A204.1 (cell line): ENCODE results near the gene ARHGAP4.

Source experiments
- FAIRE-seq: peaks from 2 replicates; lab custom pipeline; 2012; peaks lifted over from hg19 to GRCh38; lab: Jason Lieb, UNC

The ARHGAP4 gene

DNA sequence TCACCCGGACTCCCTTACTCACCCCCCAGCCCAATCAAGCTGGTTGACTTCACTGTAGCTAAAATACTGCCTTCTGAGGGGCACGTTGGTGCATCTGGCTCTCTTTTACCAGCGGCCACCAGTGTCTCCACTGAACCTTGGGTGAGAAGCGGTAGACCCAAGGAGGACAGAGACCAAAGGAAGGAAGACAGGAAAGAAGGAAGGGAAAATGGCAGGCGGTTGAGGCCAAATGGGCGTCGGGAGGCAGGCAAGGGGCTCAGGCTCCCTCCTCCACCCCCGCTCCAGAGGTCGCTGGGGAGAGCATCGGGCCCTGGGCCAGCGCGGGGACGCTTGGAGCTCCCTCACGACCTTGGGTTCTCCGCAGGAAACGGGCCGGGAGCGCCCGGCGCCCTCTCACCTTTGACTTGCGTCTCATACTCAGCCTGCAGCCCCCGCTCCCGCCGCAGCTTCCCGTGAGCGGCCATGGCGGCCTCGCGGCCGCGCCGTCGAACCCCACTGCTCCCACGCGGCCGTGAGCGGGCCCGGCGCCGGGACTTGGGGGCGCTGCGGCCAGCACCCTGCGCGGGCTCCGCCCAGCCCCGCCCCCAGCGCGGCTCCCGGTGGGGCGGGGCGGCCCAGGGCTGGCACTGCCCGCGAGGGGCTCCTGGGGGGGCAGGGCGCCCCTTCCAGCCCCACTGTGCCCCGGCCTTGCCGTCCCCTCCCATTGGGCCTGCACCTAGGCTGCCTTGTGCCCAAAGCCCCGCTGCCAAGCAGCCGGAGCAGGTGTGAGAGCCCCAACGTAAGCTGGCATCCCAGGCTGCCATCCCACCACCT is at the start of gene ARHGAP4:
Gene ARHGAP4, minus strand, starts transcription at position 526 of the 813 bp plus-strand sequence. Its CDS starts 62 bp downstream, at position 464.
- no peak for FAIRE-seq

DNA sequence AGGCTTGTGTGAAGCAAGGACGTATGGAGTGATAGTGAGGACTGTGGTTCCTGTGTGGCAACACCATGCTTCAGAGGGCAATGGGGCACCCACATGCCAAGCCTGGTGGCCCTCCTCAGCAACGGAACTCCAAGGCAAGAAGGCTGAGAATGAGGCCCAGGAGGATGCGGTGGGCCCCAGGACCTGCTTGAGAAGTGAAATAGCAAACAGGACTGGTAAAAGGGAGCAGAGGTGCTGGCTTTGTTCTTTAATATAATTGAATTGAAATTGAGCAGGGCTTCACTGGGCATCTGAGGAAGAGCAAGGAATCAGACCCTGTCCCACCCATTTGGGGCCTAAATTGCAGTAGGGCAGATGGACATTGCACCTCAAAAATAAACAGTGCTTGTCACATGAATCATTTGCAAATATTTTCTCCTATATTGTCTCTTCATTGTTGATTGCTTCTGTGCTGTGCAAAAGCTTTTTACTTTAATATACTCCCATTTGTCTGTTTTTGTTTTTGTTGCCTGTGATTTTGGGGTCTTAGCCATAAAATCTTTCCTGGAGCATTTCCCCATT is 48.7 kb upstream of the ARHGAP4 start:
- FAIRE-seq, result no peak

DNA sequence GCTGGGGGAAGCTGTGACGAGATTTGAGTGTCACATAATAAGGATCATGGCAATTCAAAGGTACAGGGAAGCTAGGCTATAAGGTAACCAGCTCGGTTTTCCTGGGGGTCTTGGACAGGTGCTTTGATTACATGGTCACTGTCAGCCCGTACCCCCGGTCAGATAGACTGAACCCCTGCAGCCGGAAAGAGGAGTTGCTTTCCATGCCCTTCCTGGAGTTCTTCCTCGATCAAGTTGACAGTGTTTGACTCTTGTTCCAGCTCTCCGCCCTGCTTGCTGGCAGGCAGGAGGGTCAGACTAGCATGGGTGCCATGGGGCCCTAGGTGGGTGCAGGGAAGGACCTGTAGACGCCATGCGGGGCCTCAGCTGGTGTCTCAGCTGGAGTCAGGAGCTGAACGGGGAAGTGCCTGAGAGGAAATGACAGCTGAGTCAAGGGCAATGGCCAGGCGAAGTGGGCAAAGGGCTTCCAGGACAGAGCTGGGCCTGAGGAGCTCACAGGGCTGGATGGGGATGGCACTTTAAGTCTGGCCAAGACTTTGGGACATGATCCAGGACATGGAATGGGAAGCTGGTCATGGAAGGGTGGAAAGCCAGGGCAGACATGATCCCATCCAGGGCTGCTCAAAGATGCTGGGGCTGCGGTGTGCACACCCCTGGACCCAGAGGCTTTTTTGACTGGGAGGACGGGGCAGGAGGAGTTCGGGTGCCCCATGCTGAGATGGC is 48.1 kb upstream of the ARHGAP4 start:
- no peak for FAIRE-seq

DNA sequence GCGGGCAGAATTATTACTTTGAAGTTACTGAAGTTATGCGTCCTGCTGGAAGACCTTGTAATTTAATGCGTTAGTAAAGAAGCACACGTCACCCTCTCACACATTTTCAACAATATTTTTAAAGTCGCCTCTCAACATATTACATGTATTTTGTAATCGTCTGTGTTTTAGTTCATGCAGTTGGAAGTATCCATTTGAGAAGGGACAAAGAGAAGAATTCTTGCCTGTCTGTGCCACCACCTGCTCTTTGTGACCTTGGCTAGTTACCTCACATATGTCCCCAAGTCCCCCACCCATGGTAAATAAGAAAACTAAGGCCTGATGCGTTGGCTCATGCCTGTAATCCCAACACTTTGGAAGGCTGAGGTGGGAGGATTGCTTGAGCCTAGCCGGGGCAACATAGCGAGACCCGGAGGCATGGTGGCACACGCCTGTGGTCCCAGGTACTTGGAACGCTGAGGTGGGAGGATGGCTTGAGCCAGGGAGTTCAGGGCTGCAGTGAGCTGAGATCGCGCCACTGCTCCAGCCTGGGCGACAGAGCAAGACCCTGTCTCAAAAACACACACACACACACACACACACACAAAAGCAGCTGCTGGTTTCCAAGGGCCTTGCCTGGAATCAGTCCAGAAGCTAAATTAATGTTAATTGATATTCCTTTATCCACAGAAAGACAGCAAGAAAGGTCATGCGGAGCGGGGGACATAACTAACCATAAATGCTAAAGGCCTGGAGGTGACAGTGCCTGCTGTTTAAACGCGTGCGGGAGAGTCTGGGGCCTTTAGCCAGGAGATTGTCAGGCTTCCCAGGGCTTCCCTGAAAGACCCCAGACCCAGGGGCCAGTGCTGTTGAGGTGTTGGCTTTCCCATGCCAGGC is 47.3 kb upstream of the ARHGAP4 start:
- FAIRE-seq, result no peak

DNA sequence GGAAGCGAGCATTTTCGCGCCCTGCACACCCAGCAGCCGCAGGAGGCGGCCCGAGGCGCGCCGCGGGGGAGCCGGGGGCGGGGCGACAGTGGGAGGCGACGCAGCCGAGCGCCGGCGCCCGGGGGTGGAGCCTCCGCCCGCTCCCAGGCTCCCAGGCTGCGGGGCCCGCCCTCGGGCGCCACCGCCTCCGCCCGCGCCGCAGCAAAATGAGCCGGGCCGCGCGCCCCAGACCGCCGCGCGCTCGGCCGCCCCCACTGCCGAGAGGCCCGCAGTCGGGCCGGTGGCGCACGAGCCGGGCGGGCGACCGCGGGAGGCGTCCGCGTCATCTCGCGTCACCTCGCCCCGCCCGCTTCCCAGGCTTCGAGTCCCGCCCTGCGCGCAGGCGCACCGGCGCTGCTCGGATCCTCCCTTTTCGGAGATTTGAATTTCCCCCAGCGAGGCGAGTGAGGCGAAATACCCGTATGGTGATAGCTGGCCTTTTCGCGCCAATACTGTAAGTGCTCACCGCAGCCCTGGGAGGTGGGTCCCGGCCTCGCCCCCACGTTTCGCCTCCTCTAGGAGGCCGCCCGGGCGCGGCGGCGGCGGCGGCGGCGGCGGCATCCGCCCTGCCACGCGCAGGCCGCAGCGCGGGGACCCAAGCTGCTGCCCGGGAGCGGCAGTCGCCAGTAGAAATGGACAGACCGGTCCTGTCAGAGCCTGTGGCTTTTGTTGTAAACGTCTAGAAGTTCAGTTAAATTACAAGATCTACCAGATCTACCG is 46.5 kb upstream of the ARHGAP4 start, which contains the start of gene TMEM187:
Gene TMEM187, plus strand, starts transcription at position 387 of the 759 bp plus-strand sequence. CDS start 9,309 bp downstream, outside the sequence.
- no peak for FAIRE-seq

- FAIRE-seq, result peak; percentile 32
These were observed 45.6 kb upstream of the ARHGAP4 start, which contains the start of gene HCFC1 for GRCh38 chrX:153971450-153972367. HCFC1 (minus strand) TSS chrX:153971818; CDS start chrX:153970840, 978 bp downstream.

- FAIRE-seq, result peak; percentile 66
These were observed 45.0 kb upstream of the ARHGAP4 start for GRCh38 chrX:153971124-153971449.

GRCh38 chrX:153970357-153971123 is 44.5 kb upstream of the ARHGAP4 start:
- FAIRE-seq, result no peak

DNA sequence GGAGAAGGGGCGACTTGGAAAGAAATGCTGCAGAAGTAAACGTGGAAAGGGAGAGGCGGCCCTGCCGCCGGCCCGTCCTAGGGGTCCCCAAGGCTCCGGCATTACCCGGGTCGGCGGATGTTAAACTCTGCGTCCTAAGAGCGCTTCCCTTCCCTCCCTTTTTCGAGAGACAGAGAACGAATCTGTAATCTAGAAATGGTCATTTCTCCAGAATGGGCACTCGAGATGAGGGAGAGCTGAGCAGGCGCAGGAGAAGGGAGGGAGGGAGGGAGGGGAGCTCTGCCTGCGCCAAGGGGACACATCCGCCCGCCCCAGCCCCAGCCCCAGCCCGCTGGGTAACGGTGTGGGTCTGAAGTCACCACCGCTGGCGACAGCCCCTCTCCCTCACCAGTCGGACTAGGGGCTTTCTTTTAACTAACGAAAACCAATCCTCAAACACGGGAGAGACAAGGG is 43.9 kb upstream of the ARHGAP4 start:
- no peak for FAIRE-seq

DNA sequence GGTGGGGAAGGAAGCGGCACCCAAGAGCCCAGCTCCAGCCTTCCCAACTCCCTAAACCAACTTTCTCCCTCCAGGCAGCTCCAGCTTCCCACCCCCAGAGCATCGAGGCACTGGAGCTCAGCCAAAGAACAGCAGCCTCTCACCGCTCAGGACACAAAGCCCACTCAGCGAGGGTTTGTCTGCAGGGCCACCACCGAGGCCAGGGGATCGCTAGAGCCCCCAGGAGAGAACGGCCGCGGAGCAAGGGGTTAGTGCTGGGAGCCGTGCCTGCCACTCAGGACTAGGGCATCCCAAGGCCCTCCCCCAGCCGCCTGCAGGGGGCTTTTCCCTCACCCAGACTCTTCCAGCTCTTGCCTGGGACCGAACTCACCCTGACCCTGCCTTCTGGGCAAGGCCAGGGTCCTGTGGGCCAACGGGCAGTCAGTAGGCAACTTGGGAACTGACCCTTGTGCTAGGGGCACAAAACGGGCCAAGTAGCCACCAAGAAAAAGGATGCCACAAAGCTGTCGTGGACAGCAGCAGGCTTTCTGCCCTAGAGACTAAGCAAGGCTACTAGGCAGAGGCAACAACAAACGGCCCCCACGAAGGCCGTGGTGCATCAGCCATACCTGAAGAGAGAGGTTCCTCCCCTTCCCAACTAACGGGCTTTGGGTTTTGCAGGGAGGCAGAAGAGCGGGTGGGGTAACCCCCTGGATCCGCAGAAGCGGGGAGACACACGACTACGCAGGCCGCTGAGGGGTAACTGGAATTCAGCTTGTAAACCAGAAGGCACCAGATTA is 43.2 kb upstream of the ARHGAP4 start:
- no peak for FAIRE-seq

DNA sequence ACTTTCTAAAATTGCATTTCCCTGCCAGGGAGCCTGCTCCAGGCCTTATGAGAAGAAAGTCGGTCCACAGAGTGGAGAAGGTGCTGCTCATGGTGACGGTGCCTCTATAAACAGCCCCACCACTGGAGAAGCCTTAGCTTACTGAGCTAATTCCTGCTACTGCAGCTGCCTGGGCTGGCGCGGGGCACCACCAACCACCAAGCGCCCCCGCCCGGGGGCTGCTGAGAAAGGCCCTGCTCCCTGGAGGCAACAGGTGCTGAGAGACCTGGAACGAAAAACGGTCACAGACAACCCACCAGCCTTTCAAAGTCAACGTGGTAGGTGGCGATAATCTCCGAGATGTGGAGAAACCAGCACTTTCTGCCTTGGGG is 42.7 kb upstream of the ARHGAP4 start:
- FAIRE-seq, result no peak

- no peak for FAIRE-seq
These were observed 42.2 kb upstream of the ARHGAP4 start for GRCh38 chrX:153968255-153968654.

- no peak for FAIRE-seq
These were observed 41.6 kb upstream of the ARHGAP4 start for GRCh38 chrX:153967536-153968224.

DNA sequence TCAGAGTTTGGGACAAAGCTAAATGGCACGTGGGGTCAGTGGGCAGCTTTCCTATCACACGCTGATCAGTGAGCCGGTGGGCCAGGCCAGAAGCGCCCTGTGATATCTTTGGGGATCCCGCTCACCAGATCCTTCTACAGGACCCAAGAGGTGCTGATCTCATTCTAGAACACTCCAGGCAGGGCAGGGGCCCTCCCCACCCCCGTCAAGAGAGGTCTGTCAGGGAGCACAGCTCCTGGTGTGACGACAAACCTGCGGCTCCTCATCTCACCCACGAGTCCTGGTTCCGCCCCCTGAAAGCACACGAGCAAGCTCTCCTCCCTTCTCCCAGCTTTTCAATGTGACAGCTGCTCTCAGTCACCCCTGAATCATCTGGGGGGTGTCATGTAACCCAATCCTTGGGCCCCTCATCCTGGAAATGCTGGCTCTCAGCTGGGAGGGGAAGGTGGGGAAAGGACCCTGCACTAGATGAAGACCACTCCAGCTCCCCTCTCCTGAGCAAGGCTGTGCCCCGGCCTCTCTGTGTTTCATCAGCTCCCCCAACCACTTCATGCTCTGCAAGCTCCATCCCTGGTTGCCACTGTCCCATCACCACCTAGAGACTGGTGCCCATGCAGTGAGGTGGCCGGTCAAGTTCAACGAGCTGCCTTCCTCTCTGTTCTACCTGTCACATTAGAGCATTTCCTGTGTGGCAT is 40.9 kb upstream of the ARHGAP4 start:
- no peak for FAIRE-seq

DNA sequence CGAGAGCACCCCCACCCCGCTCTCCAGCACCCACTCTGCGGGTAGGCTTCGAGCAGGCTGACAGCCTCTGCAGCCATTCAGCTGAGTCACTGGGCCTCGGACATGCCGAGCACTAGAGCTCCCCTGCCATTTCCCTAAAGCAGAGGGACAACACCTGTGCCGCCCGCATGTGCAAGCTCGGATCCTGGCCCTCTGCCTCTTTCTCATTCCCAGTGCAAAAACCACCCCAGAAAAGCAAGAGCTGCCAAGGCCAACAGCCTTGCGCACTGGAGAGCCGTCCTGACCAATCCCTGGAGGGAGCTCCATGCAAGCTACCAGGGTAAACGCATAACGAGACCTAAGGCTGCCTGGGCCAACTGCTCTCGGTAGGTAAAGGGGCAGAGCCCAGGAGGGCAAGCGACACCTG is 40.2 kb upstream of the ARHGAP4 start:
- FAIRE-seq, result no peak

GRCh38 chrX:153965406-153965805 is 39.3 kb upstream of the ARHGAP4 start:
- no peak for FAIRE-seq

- FAIRE-seq, result no peak
These were observed 38.0 kb upstream of the ARHGAP4 start for GRCh38 chrX:153964105-153964504.
